ENCODE measurements around the gene TIA1. TPM values are rescaled to one million over a fixed set of nuclear protein-coding genes. Genes with fewer than 3 reads are reported as not detected.

The TIA1 gene
- total RNA-seq = 10 to 100 TPM; 70.3 to 71.2 TPM

DNA sequence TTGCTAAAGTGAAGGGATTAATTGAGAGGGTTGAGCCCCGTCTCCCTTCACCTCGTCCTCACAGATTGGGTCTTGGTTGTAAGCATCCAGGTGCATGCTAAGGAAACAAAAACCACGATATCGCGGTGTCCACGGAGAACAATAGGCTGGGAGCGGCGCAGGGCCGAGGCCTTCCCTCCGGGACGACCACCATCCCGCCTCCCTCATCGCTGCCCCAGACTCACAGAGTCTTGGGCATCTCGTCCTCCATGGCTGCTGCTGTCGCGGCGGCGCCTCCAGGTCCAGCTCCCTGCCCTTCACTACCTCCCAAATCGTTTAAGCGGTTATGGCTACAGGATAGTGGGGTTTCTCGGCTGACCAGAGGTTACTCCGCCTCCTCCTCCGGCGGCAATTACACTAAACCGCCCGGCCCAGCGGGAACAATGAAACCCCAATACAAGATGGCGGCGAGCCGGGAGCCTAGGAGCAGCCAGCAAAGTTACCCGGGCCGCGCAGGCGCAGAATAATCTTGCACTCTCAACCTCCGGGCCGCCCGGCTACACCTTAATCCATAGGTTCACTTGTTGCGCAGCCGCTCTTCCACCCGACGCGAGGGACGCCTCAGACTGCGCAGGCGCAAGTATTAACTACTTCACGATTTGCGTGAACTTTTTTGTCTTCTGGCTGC is at the start of gene TIA1:
Gene TIA1, minus strand, starts transcription at position 448 of the 667 bp plus-strand sequence. Its CDS starts 198 bp downstream, at position 250.

GRCh38 chr2:70190418-70191243 is 57.8 kb downstream of the TIA1 start, which contains the start of gene C2orf42:
Gene C2orf42, minus strand, starts transcription at chr2:70191019. Its CDS starts 9,034 bp downstream, at chr2:70181985.

Small RNA genes lying within 50 kb of the gene (small RNA-seq; reads per million reads assigned to genes)
- gene AC016700.2 = 0 reads per million in 2 donors
- gene MIR1285-2 = 0 reads per million in 2 donors

Other genes starting within 250 kb of the TIA1 start
- 10 to 100 TPM; 39.2 to 73.6 TPM for gene PCBP1, start 161.2 kb downstream of the TIA1 start, total RNA-seq
- 10 to 100 TPM; 18.0 to 18.2 TPM for gene C2orf42, start 57.6 kb downstream of the TIA1 start, total RNA-seq
- 10 to 100 TPM; 22.0 TPM for gene PCYOX1, start 9.5 kb upstream of the TIA1 start, total RNA-seq
- gene SNRPG, start 45.1 kb upstream of the TIA1 start, total RNA-seq = 100 to 1,000 TPM in 1 of 2 donors, 10 to 100 TPM in 1; 89.5 to 275 TPM
- gene FAM136A, start 53.4 kb upstream of the TIA1 start, total RNA-seq = 10 to 100 TPM; 22.0 to 42.6 TPM

Data from melanocyte of skin (primary cell).